GM12878 (cell line): ENCODE results near the gene SP1. TPM values are rescaled to one million over a fixed set of nuclear protein-coding genes. Genes with fewer than 3 reads are reported as not detected.

ENCODE experiments used
- ATAC-seq: fragments of 200-7000 bp; cut with Tn5 transposase; 3 replicates; pipeline ENCODE4 v1.9.1; 2020; ENCODE audit warnings: mild to moderate bottlenecking, moderate library complexity
- BruUV-seq: library from RNA; stranded (reverse); fragments of 400-500 nt; replicated peaks from 2 replicates; lab custom pipeline; 2021; lab: Mats Ljungman, UMichigan
- CTCF ChIA-PET: fragments of 300-600 bp; sonication (Branson Sonifier 250); formaldehyde crosslinking; extraction: SDS; loops from one replicate; lab custom pipeline; 2021; ENCODE audit warnings: inconsistent platforms; lab: Yijun Ruan, JAX
- POLR2A ChIA-PET: fragments of 350-600 bp; formaldehyde crosslinking; extraction: SDS; loops from one replicate; lab custom pipeline; 2021; ENCODE audit warnings: inconsistent platforms; lab: Charles Lee
- RAD21 ChIA-PET: fragments of 300-600 bp; sonication (Branson Sonifier 250); formaldehyde crosslinking; loops from one replicate; lab custom pipeline; 2023; ENCODE audit warnings: antibody characterized with exemption; ENCODE audit not compliant: unreplicated experiment; lab: Charles Lee
- SMC1A ChIA-PET: fragments of 300-600 bp; sonication (Branson Sonifier 250); formaldehyde crosslinking; loops from one replicate; lab custom pipeline; 2023; ENCODE audit not compliant: unreplicated experiment, uncharacterized antibody; lab: Charles Lee
- DNase-seq: peaks from one replicate; pipeline ENCODE4 v3.0.0-alpha.2; 2011; ENCODE audit warnings: low read depth, low spot score
- FAIRE-seq: peaks from 3 replicates; lab custom pipeline; 2011; peaks lifted over from hg19 to GRCh38; lab: Jason Lieb, UNC
- H2AFZ ChIP-seq: 2 replicates; pipeline ENCODE4 v1.6.0; 2011; ENCODE audit warnings: low read depth, low read length, control low read depth; ENCODE audit not compliant: control insufficient read depth
- H3K27ac ChIP-seq: 2 replicates; pipeline ENCODE4 v1.5.1; 2011; ENCODE audit warnings: control low read depth; ENCODE audit not compliant: control insufficient read depth, insufficient read depth
- H3K27me3 ChIP-seq, 2 experiments: replicated peaks in 1 of 2; 2 replicates each; pipeline versions ENCODE4 v1.6.0 to v1.6.1; 2011; ENCODE audit warnings: low read length in 1 of 2; ENCODE audit not compliant: control insufficient read depth in 2 of 2, insufficient read depth in 2 of 2
- H3K36me3 ChIP-seq, 2 experiments: 2 replicates each; pipeline ENCODE4 v1.5.1; 2011; ENCODE audit warnings: low read length in 1 of 2; ENCODE audit not compliant: control insufficient read depth in 2 of 2, insufficient read depth in 2 of 2
- H3K4me1 ChIP-seq: 2 replicates; pipeline ENCODE4 v1.6.1; 2011; ENCODE audit warnings: mild to moderate bottlenecking, low read length, moderate library complexity, mixed read lengths; ENCODE audit not compliant: control insufficient read depth, insufficient read depth
- H3K4me2 ChIP-seq: 2 replicates; pipeline ENCODE4 v1.6.0; 2011; ENCODE audit warnings: control low read depth; ENCODE audit not compliant: control insufficient read depth, insufficient read depth
- H3K4me3 ChIP-seq: fragments of 200-600 bp; sonication (generic); 2 replicates; pipeline ENCODE4 v1.5.1; 2016
- H3K79me2 ChIP-seq: 2 replicates; pipeline ENCODE4 v1.6.0; 2011; ENCODE audit warnings: low read length; ENCODE audit not compliant: control insufficient read depth, insufficient read depth
- H3K9ac ChIP-seq: 2 replicates; pipeline ENCODE4 v1.8.0; 2011; ENCODE audit warnings: low read length, control low read depth, mixed read lengths; ENCODE audit not compliant: control insufficient read depth, insufficient read depth
- H3K9me3 ChIP-seq: replicated peaks from 3 replicates; pipeline ENCODE4 v1.5.1; 2011; ENCODE audit warnings: mild to moderate bottlenecking, low read length; ENCODE audit not compliant: control insufficient read depth, insufficient read depth
- H4K20me1 ChIP-seq: 2 replicates; pipeline ENCODE4 v1.6.0; 2011; ENCODE audit not compliant: control insufficient read depth, insufficient read depth
- CEBPZ ChIP-seq: fragments of 150-350 bp; IDR thresholded peaks from 2 replicates; pipeline ENCODE4 v1.6.1; 2016; ENCODE audit warnings: low read depth, low read length
- E4F1 ChIP-seq: fragments of 450-650 bp; IDR thresholded peaks from 2 replicates; pipeline ENCODE4 v1.6.1; 2018; ENCODE audit warnings: borderline replicate concordance, mild to moderate bottlenecking; ENCODE audit not compliant: partially characterized antibody
- IRF3 ChIP-seq: fragments of 450-650 bp; IDR thresholded peaks from 2 replicates; pipeline ENCODE4 v1.6.1; 2014; ENCODE audit warnings: mild to moderate bottlenecking
- IRF5 ChIP-seq: fragments of 450-650 bp; IDR thresholded peaks from 2 replicates; pipeline ENCODE4 v1.6.1; 2017; ENCODE audit warnings: borderline replicate concordance
- PAX5 ChIP-seq: IDR thresholded peaks from 2 replicates; pipeline ENCODE4 v1.6.1; 2011; ENCODE audit warnings: low read depth, low read length, borderline replicate concordance
- PAX8 ChIP-seq: fragments of 450-650 bp; IDR thresholded peaks from 2 replicates; pipeline ENCODE4 v1.6.1; 2017; ENCODE audit warnings: mild to moderate bottlenecking, moderate library complexity
- RBBP5 ChIP-seq: fragments of 200-600 bp; sonication (generic); conservative IDR thresholded peaks from 2 replicates; pipeline ENCODE4 v1.6.1; 2016
- RFX5 ChIP-seq: IDR thresholded peaks from 2 replicates; pipeline ENCODE4 v1.6.1; 2011; ENCODE audit warnings: low read depth, low read length, improper control_type of control experiment
- SKIL ChIP-seq: fragments of 450-650 bp; IDR thresholded peaks from 2 replicates; pipeline ENCODE4 v1.6.1; 2017; ENCODE audit warnings: mild to moderate bottlenecking, low read depth, inconsistent platforms; ENCODE audit not compliant: poor library complexity, severe bottlenecking
- SP1 ChIP-seq: IDR thresholded peaks from one replicate; pipeline ENCODE4 v1.6.1; 2011; ENCODE audit warnings: low read depth, low read length
- SREBF1 ChIP-seq: IDR thresholded peaks from 2 replicates; pipeline ENCODE4 v1.6.1; 2012; ENCODE audit warnings: mild to moderate bottlenecking, low read length
- TCF12 ChIP-seq: IDR thresholded peaks from 2 replicates; pipeline ENCODE4 v1.6.1; 2011; ENCODE audit warnings: low read depth, mild to moderate bottlenecking, low read length
- WGBS: methylation state at CpG from one replicate; pipeline ENCODE4 v1.1.6; 2016; ENCODE audit warnings: low lambda C conversion rate; ENCODE audit not compliant: insufficient replicate concordance, insufficient coverage; ENCODE audit errors: missing lambda C conversion rate; 5-methylcytosine and 5-hydroxymethylcytosine counted together
- in situ Hi-C: fragments of 300-500 bp; cut with MboI; formaldehyde crosslinking; loops from 9 replicates; pipeline ENCODE4 v1.14.3; 2018; ENCODE audit warnings: mixed read lengths
- intact Hi-C: fragments of 100-400 bp; cut with micrococcal nuclease; formaldehyde crosslinking; loops from one replicate; pipeline ENCODE4 v1.14.2; 2022; ENCODE audit not compliant: unreplicated experiment
- polyA plus RNA-seq, 11 experiments: library from polyadenylated mRNA; depleted of rRNA in 4 of 11; unstranded in 6 of 11; stranded (reverse) in 5 of 11; fragments of >200 nt; fragmentation: Nextera tagmentation in 4 of 11; fragmentation: Illumina TruSeq in 1 of 11; extraction: Ambion mirVana in 4 of 11; extraction: Trizol in 1 of 11; gene quantifications; 1 replicate in 1 of 11; 2 replicates in 10 of 11; pipeline versions ENCODE4 v1.2.1 to v1.2.3, GENCODE V29; 2011 to 2016; ENCODE audit warnings: inconsistent platforms in 2 of 11, missing spikeins in 2 of 11, low read depth in 1 of 11
- total RNA-seq, 4 experiments: library from RNA; depleted of rRNA in 3 of 4; stranded (reverse); fragments of >200 nt in 3 of 4; fragmentation: Illumina TruSeq in 1 of 4; extraction: Trizol in 1 of 4; gene quantifications; 2 replicates each; pipeline versions ENCODE4 v1.2.1 to v1.2.3, GENCODE V29; 2013 to 2021

Gene SP1
- total and polyA plus RNA-seq, 10 of the 15 experiments (the other 5 are each of a cell fraction or from before 2014, with no cell fraction given): 3.3 to 52.0 (median 25.2) TPM

- Histone ChIP-seq H3K79me2 (peaks cover 54% of the 10 kb centered on the region), H3K4me3 (no peak overlapping the region), H3K4me1 (no peaks in the 10 kb centered on the region), H3K9me3 (no peaks in the 10 kb centered on the region), H3K27ac (no peak overlapping the region), H3K27me3 (no peaks in the 10 kb centered on the region), H3K4me2 (no peak overlapping the region), H3K36me3 (peaks cover 0 to 3% of the 10 kb centered on the region in 2 experiments; a peak in 1 of 4 replicates), H4K20me1 (no peaks in the 10 kb centered on the region), H2AFZ (no peak overlapping the region), H3K9ac (no peak overlapping the region)
- no TSS peak for BruUV-seq
- ChIA-PET CTCF (interaction anchor here (1.1 to 2.3 kb wide), 3 partner anchors 19 to 116 kb away, joined by 3 to 10 read pairs (median 4); partner anchors contain the start of gene NPFF), SMC1A (interaction anchor here (1.4 kb wide), 1 partner anchor 39 kb away, joined by 7 read pairs; no protein-coding TSS in a partner anchor), RAD21 (no interaction called here), POLR2A (interaction anchor here (0.5 to 1.0 kb wide), 5 partner anchors 12 to 415 kb away, joined by 3 to 6 read pairs (median 5); partner anchors contain the start of gene SP1)
- intact Hi-C loops: no loop called here
- FAIRE-seq (no peak), DNase-seq (no peak), ATAC-seq (no peak)
- WGBS: 79% methylated on average over 5 of the region's 5 CpGs
- TF ChIP-seq SP1: no peak
- no peak for TF ChIP-seq SREBF1
- TF ChIP-seq RFX5: no peak
- no peak for TF ChIP-seq IRF5
- TF ChIP-seq RBBP5: no peak
- no peak for TF ChIP-seq SKIL
- no peak for TF ChIP-seq PAX8
- no peak for TF ChIP-seq IRF3
- no peak for TF ChIP-seq TCF12
- no peak for TF ChIP-seq PAX5
- TF ChIP-seq CEBPZ: no peak
- no peak for TF ChIP-seq E4F1
- in situ Hi-C loops: no loop called here
These were observed 11.7 kb downstream of the SP1 start for GRCh38 chr12:53391724-53392123.
